H9 (cell line): ENCODE data around the gene BSN. TPM values are rescaled to one million over a fixed set of nuclear protein-coding genes. Genes with fewer than 3 reads are reported as not detected.

Source experiments
- DNase-seq: peaks from one replicate; pipeline ENCODE4 v3.0.0-alpha.2; 2017
- H2AFZ ChIP-seq: one replicate; pipeline ENCODE4 v1.6.1; 2013; ENCODE audit warnings: mild to moderate bottlenecking, low read length, control low read depth, moderate library complexity
- H2AK5ac ChIP-seq: 2 replicates; pipeline ENCODE4 v1.6.1; 2013; ENCODE audit warnings: low read length, control low read depth, mixed read lengths; ENCODE audit not compliant: insufficient read length
- H2BK120ac ChIP-seq: one replicate; pipeline ENCODE4 v1.6.1; 2013; ENCODE audit warnings: low read depth, mild to moderate bottlenecking, low read length, control low read depth, inconsistent platforms; ENCODE audit not compliant: poor library complexity, severe bottlenecking
- H2BK12ac ChIP-seq: 2 replicates; pipeline ENCODE4 v1.6.1; 2013; ENCODE audit warnings: low read length, control low read depth, mixed read lengths, low read depth; ENCODE audit not compliant: insufficient read length
- H2BK15ac ChIP-seq: 2 replicates; pipeline ENCODE4 v1.6.1; 2013; ENCODE audit warnings: low read depth, low read length, control low read depth
- H2BK20ac ChIP-seq: one replicate; pipeline ENCODE4 v1.6.1; 2013; ENCODE audit warnings: low read depth, mild to moderate bottlenecking, low read length, control low read depth, inconsistent platforms; ENCODE audit not compliant: poor library complexity, severe bottlenecking
- H2BK5ac ChIP-seq: 2 replicates; pipeline ENCODE4 v1.6.1; 2013; ENCODE audit warnings: low read length, control low read depth, mixed read lengths; ENCODE audit not compliant: insufficient read length
- H3K14ac ChIP-seq: 2 replicates; pipeline ENCODE4 v1.6.1; 2013; ENCODE audit warnings: low read length, control low read depth; ENCODE audit not compliant: insufficient read depth
- H3K18ac ChIP-seq: 2 replicates; pipeline ENCODE4 v1.6.1; 2013; ENCODE audit warnings: low read depth, mild to moderate bottlenecking, mixed read lengths, low read length, control low read depth; ENCODE audit not compliant: insufficient read length
- H3K23ac ChIP-seq: 2 replicates; pipeline ENCODE4 v1.6.1; 2013; ENCODE audit warnings: low read length, control low read depth, mixed read lengths, low read depth; ENCODE audit not compliant: insufficient read length
- H3K23me2 ChIP-seq: 2 replicates; pipeline ENCODE4 v1.6.1; 2013; ENCODE audit warnings: low read depth, mild to moderate bottlenecking, mixed read lengths, low read length, control low read depth; ENCODE audit not compliant: insufficient read length, poor library complexity, severe bottlenecking
- H3K27ac ChIP-seq: 2 replicates; pipeline ENCODE4 v1.5.1; 2013; ENCODE audit warnings: low read length, control low read depth, mixed read lengths, low read depth; ENCODE audit not compliant: insufficient read length
- H3K27me3 ChIP-seq: 2 replicates; pipeline ENCODE4 v1.6.1; 2013; ENCODE audit warnings: low read length, control low read depth, inconsistent platforms; ENCODE audit not compliant: insufficient read depth
- H3K4ac ChIP-seq: 2 replicates; pipeline ENCODE4 v1.6.1; 2013; ENCODE audit warnings: low read depth, mild to moderate bottlenecking, control low read depth, inconsistent platforms, low read length, moderate library complexity
- H3K4me1 ChIP-seq: 2 replicates; pipeline ENCODE4 v1.6.1; 2013; ENCODE audit warnings: low read length, control low read depth, inconsistent platforms; ENCODE audit not compliant: insufficient read depth
- H3K4me2 ChIP-seq: 2 replicates; pipeline ENCODE4 v1.6.1; 2013; ENCODE audit warnings: low read length, control low read depth, mixed read lengths; ENCODE audit not compliant: insufficient read length, insufficient read depth
- H3K56ac ChIP-seq: 2 replicates; pipeline ENCODE4 v1.6.1; 2013; ENCODE audit warnings: low read depth, mild to moderate bottlenecking, mixed read lengths, low read length, control low read depth; ENCODE audit not compliant: insufficient read length
- H3K79me1 ChIP-seq: 2 replicates; pipeline ENCODE4 v1.6.1; 2013; ENCODE audit warnings: low read depth, mild to moderate bottlenecking, moderate library complexity, low read length, control low read depth, inconsistent platforms; ENCODE audit not compliant: insufficient read depth, poor library complexity, severe bottlenecking
- H3K79me2 ChIP-seq: 2 replicates; pipeline ENCODE4 v1.6.1; 2013; ENCODE audit warnings: low read length, control low read depth, inconsistent platforms; ENCODE audit not compliant: insufficient read depth
- H3K9ac ChIP-seq: 2 replicates; pipeline ENCODE4 v1.6.1; 2013; ENCODE audit warnings: low read length, control low read depth, mixed read lengths; ENCODE audit not compliant: insufficient read length; ENCODE audit errors: extremely low read depth
- H3K9me3 ChIP-seq: one replicate; pipeline ENCODE4 v1.6.1; 2013; ENCODE audit warnings: low read depth, low read length, inconsistent platforms; ENCODE audit not compliant: control insufficient read depth
- H3T11ph ChIP-seq: one replicate; pipeline ENCODE4 v1.6.1; 2013; ENCODE audit warnings: mild to moderate bottlenecking, low read length, control low read depth, inconsistent platforms
- H4K20me1 ChIP-seq: one replicate; pipeline ENCODE4 v1.6.1; 2013; ENCODE audit not compliant: control insufficient read depth, insufficient read length, insufficient read depth
- H4K5ac ChIP-seq: 2 replicates; pipeline ENCODE4 v1.6.1; 2013; ENCODE audit warnings: low read depth, mild to moderate bottlenecking, mixed read lengths, low read length, control low read depth; ENCODE audit not compliant: insufficient read length
- H4K8ac ChIP-seq: replicated peaks from 2 replicates; pipeline ENCODE4 v1.6.1; 2013; ENCODE audit warnings: low read length, control low read depth, mixed read lengths, low read depth; ENCODE audit not compliant: insufficient read length
- H4K91ac ChIP-seq: 2 replicates; pipeline ENCODE4 v1.6.1; 2013; ENCODE audit warnings: low read depth, mild to moderate bottlenecking, moderate library complexity, mixed read lengths, low read length, control low read depth; ENCODE audit not compliant: insufficient read length
- H3K27ac Mint-ChIP-seq, 3 experiments: 2 replicates in 2 of 3; 3 replicates in 1 of 3; pipeline ENCODE4 v1.8.0; 2020 to 2021; ENCODE audit warnings: mixed read lengths in 3 of 3, mild to moderate bottlenecking in 1 of 3, moderate library complexity in 1 of 3
- H3K27me3 Mint-ChIP-seq: 2 replicates; pipeline ENCODE4 v1.8.0; 2021; ENCODE audit warnings: low read depth, mild to moderate bottlenecking, moderate library complexity, mixed read lengths
- H3K36me3 Mint-ChIP-seq, 3 experiments: 2 replicates in 2 of 3; 3 replicates in 1 of 3; pipeline ENCODE4 v1.8.0; 2020 to 2021; ENCODE audit warnings: low read depth in 3 of 3, mixed read lengths in 3 of 3; ENCODE audit not compliant: insufficient read depth in 1 of 3
- H3K4me1 Mint-ChIP-seq, 2 experiments: 2 replicates each; pipeline ENCODE4 v1.8.0; 2020; ENCODE audit warnings: mixed read lengths in 2 of 2
- H3K4me3 Mint-ChIP-seq, 2 experiments: 2 replicates in 1 of 2; 3 replicates in 1 of 2; pipeline ENCODE4 v1.8.0; 2020 to 2021; ENCODE audit warnings: mild to moderate bottlenecking in 2 of 2, mixed read lengths in 2 of 2, moderate library complexity in 1 of 2
- H3K9me3 Mint-ChIP-seq, 2 experiments: 2 replicates in 1 of 2; 3 replicates in 1 of 2; pipeline ENCODE4 v1.8.0; 2020; ENCODE audit warnings: mild to moderate bottlenecking in 2 of 2, mixed read lengths in 2 of 2, moderate library complexity in 1 of 2
- CTCF ChIP-seq: fragments of 200-600 bp; sonication (generic); conservative IDR thresholded peaks from 3 replicates; pipeline ENCODE4 v1.8.0; 2021; ENCODE audit warnings: antibody characterized with exemption, mild to moderate bottlenecking
- WGBS: extraction: QIAGEN DNeasy Blood & Tissue Kit; methylation state at CpG from one replicate; pipeline ENCODE4 v1.1.7; 2013; ENCODE audit warnings: missing lambda C conversion rate, low lambda C conversion rate, mixed read lengths; ENCODE audit not compliant: insufficient read length; ENCODE audit errors: extremely low coverage; 5-methylcytosine and 5-hydroxymethylcytosine counted together
- total RNA-seq: library from RNA; stranded (reverse); gene quantifications from 2 replicates; pipeline ENCODE4 v1.2.1, GENCODE V29; 2021

BSN gene
- total RNA-seq, 1 experiment from 2014 or later, result 2.4 TPM

GRCh38 chr3:49629451-49629850, 75.2 kb downstream of the BSN start:
- H3K79me2 ChIP-seq, result no peaks in the 10 kb centered on the region
- no peak overlapping the region for H4K5ac ChIP-seq
- no peak for TF ChIP-seq CTCF
- H4K8ac ChIP-seq, result no peak overlapping the region
- H3K9me3 ChIP-seq, result no peaks in the 10 kb centered on the region
- H3K23ac ChIP-seq, result no peak overlapping the region
- no peaks in the 10 kb centered on the region for H3K27me3 ChIP-seq
- no peak overlapping the region for H2AK5ac ChIP-seq
- WGBS, result no CpG with 5 or more reads among the region's 4 CpGs
- H3K9me3 Mint-ChIP-seq, result peaks cover 5 to 12% of the 10 kb centered on the region in 2 experiments; a peak in 3 of 5 replicates
- no peak overlapping the region for H3K18ac ChIP-seq
- no peaks in the 10 kb centered on the region for H4K20me1 ChIP-seq
- H3K4me1 Mint-ChIP-seq, result no peaks in the 10 kb centered on the region
- no peak overlapping the region for H3K9ac ChIP-seq
- H3K36me3 Mint-ChIP-seq, result peaks cover 0 to 10% (median 4%) of the 10 kb centered on the region in 3 experiments; a peak in 5 of 7 replicates
- no peak overlapping the region for H2BK20ac ChIP-seq
- no peak overlapping the region for H3K27ac Mint-ChIP-seq
- H2BK5ac ChIP-seq, result no peak overlapping the region
- H3K56ac ChIP-seq, result no peak overlapping the region
- H3K14ac ChIP-seq, result no peak overlapping the region
- H3K4me1 ChIP-seq, result no peaks in the 10 kb centered on the region
- no peak overlapping the region for H3K4ac ChIP-seq
- H3K23me2 ChIP-seq, result no peaks in the 10 kb centered on the region
- peaks cover 6% of the 10 kb centered on the region for H3K27me3 Mint-ChIP-seq
- no peak for DNase-seq
- H2BK12ac ChIP-seq, result no peak overlapping the region
- H3K4me3 Mint-ChIP-seq, result no peak overlapping the region
- no peaks in the 10 kb centered on the region for H3K79me1 ChIP-seq
- no peak overlapping the region for H2AFZ ChIP-seq
- H3K4me2 ChIP-seq, result no peak overlapping the region
- H3T11ph ChIP-seq, result no peak overlapping the region
- no peak overlapping the region for H4K91ac ChIP-seq
- H2BK15ac ChIP-seq, result no peak overlapping the region
- no peak overlapping the region for H3K27ac ChIP-seq
- no peak overlapping the region for H2BK120ac ChIP-seq
